Stimulated activated CD4-positive, alpha-beta T cell treated with anti-CD3 and anti-CD28 coated beads, Interleukin-2, amount 100 ng/mL, for 4 hours (primary cell): Measurements from ENCODE around the gene KRT8.

Source experiments
- DNase-seq: peaks from one replicate; pipeline ENCODE4 v3.0.0-alpha.2; 2020; ENCODE audit warnings: low read depth

The KRT8 gene

DNA sequence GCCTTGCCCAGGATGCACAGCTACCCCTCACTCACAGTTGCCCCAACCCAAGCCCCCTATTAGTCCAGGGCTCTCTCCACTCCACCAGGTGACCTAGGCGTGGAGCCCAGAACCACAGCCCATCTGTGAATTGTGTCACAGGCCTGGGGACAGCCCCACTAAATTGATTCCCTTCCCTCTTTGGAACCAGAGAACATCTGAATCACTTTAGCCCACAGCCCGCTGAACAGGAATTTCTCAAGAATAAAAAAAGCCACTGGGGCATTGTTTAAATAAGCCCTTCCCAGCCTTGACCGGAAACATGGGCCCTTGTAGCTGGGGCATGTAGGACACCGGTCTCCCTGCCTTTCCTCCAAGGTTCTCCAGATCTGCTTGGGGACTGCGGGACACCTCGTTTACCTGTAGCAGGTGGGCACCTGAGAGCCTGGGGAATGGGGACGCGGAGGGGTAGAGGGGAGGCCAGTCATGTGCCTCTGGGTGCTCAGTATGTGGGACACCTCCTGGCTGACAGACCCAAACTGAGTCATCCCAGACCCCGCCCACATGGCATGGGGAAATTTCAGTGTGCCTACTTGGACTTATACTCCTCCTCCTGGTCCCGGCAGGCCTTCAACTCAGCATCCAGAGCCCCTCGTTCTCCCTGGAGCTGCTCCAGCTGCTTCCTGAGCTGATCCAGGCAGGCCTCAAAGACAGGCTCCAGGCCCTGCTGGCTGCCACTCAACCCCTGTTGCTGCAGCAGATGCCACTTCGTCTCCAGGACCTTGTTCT lies 57.4 kb downstream of the KRT8 start:
- no peak for DNase-seq
